Panc1 (cell line): ENCODE measurements around the gene RFXAP.

ENCODE experiments used
- TCF7L2 ChIP-seq: IDR thresholded peaks from 2 replicates; pipeline ENCODE4 v1.6.1; 2011; ENCODE audit warnings: mild to moderate bottlenecking, low read depth, low read length, inconsistent platforms
- TF ChIP-seq, protein P1 (sequence below): fragments of 450-650 bp; IDR thresholded peaks from 2 replicates; pipeline ENCODE4 v1.5.1; 2017; ENCODE audit warnings: mild to moderate bottlenecking

DNA sequence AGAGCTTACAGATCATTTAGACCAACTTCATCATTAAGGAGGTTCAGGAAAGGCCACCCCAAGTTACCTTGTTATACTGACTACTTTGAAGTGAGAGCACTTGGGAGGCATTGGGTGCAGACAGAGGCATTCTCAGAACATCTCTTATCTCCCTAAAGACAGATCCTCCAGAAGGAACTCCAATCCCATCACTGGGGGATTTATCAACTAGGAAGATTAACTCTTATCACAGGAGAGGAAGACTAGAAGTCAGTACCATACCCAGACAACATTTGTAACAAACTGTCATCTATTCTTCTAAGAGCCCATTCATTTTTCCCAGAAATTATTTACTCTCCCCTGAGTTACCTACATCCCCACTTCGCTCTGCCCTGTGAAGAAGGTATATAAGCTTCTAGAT lies 5.8 kb upstream of the RFXAP start:
- TF ChIP-seq, protein P1, sequence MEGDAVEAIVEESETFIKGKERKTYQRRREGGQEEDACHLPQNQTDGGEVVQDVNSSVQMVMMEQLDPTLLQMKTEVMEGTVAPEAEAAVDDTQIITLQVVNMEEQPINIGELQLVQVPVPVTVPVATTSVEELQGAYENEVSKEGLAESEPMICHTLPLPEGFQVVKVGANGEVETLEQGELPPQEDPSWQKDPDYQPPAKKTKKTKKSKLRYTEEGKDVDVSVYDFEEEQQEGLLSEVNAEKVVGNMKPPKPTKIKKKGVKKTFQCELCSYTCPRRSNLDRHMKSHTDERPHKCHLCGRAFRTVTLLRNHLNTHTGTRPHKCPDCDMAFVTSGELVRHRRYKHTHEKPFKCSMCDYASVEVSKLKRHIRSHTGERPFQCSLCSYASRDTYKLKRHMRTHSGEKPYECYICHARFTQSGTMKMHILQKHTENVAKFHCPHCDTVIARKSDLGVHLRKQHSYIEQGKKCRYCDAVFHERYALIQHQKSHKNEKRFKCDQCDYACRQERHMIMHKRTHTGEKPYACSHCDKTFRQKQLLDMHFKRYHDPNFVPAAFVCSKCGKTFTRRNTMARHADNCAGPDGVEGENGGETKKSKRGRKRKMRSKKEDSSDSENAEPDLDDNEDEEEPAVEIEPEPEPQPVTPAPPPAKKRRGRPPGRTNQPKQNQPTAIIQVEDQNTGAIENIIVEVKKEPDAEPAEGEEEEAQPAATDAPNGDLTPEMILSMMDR, result no peak
- no peak for TF ChIP-seq TCF7L2
